Measurements from ENCODE around the gene HS3ST3B1.

The HS3ST3B1 gene

GRCh38 chr17:14302431-14303099 is 1.7 kb downstream of the HS3ST3B1 start:
- H3K9me3 ChIP-seq (ENCODE audit: control extremely low read depth in 1 of 5, control insufficient read depth in 4 of 5, insufficient read depth in 2 of 5, low read depth in 1 of 5, low read length in 4 of 5): peaks cover 0 to 3% (median 0%) of the 10 kb centered on the region in 5 experiments
- 1% methylated on average over 48 of the region's 64 CpGs for WGBS (ENCODE audit: insufficient coverage)
- ChIA-PET CTCF (interaction anchor here (0.9 to 2.7 kb wide), 9 partner anchors 12 to 965 kb away, joined by 3 to 13 read pairs (median 4); no protein-coding TSS in a partner anchor), POLR2A (interaction anchor here (0.6 to 1.0 kb wide), 2 partner anchors 260 to 697 kb away, joined by 3 read pairs; no protein-coding TSS in a partner anchor)
- peak; percentile 80 to 88 (median 86) for DNase-seq
- peaks cover 0 to 39% (median 16%) of the 10 kb centered on the region in 5 experiments for H3K27me3 ChIP-seq (replicated peaks in 2 of 5; ENCODE audit: control insufficient read depth in 4 of 5, insufficient read depth in 5 of 5, low read length in 4 of 5)
- H3K4me1 ChIP-seq (ENCODE audit: control extremely low read depth in 1 of 4, control insufficient read depth in 4 of 4, insufficient read depth in 4 of 4, low read length in 3 of 4): peaks cover 14 to 62% (median 60%) of the 10 kb centered on the region in 4 experiments
- no peak overlapping the region for H3K27ac ChIP-seq (ENCODE audit: insufficient read depth in 1 of 2, low read depth in 1 of 2, low read length in 2 of 2, poor library complexity in 1 of 2, severe bottlenecking in 2 of 2)
- peak overlapping the region; percentile 49 to 92 (median 78) for H3K4me3 ChIP-seq (ENCODE audit: control insufficient read depth in 1 of 7, extremely low read depth in 1 of 7, insufficient read depth in 4 of 7, low read depth in 2 of 7, low read length in 6 of 7)
- H3K36me3 ChIP-seq (ENCODE audit: control insufficient read depth in 4 of 4, insufficient read depth in 4 of 4, low read length in 3 of 4): peaks cover 0 to 7% (median 0%) of the 10 kb centered on the region in 4 experiments

GRCh38 chr17:14303343-14304221 is 2.7 kb downstream of the HS3ST3B1 start:
- peaks cover 0 to 29% (median 21%) of the 10 kb centered on the region in 5 experiments for H3K27me3 ChIP-seq (replicated peaks in 2 of 5; ENCODE audit: control insufficient read depth in 4 of 5, insufficient read depth in 5 of 5, low read length in 4 of 5)
- peak overlapping the region in 6 of 7 experiments; percentile 72 to 92 (median 80) for H3K4me3 ChIP-seq (ENCODE audit: control insufficient read depth in 1 of 7, extremely low read depth in 1 of 7, insufficient read depth in 4 of 7, low read depth in 2 of 7, low read length in 6 of 7)
- POLR2A ChIA-PET: no interaction called here
- H3K27ac ChIP-seq (ENCODE audit: insufficient read depth in 1 of 2, low read depth in 1 of 2, low read length in 2 of 2, poor library complexity in 1 of 2, severe bottlenecking in 2 of 2): no peak overlapping the region
- DNase-seq: peak in 2 of 3 donors; percentile 48 to 57
- CTCF ChIA-PET: interaction anchor here (0.8 to 1.3 kb wide), 5 partner anchors 11 to 997 kb away, joined by 3 to 4 read pairs (median 3); no protein-coding TSS in a partner anchor
- 48% methylated on average over 42 of the region's 56 CpGs for WGBS (ENCODE audit: insufficient coverage)
- peaks cover 0 to 7% (median 0%) of the 10 kb centered on the region in 4 experiments for H3K36me3 ChIP-seq (ENCODE audit: control insufficient read depth in 4 of 4, insufficient read depth in 4 of 4, low read length in 3 of 4)
- peaks cover 14 to 54% (median 50%) of the 10 kb centered on the region in 4 experiments for H3K4me1 ChIP-seq (ENCODE audit: control extremely low read depth in 1 of 4, control insufficient read depth in 4 of 4, insufficient read depth in 4 of 4, low read length in 3 of 4)
- no peaks in the 10 kb centered on the region for H3K9me3 ChIP-seq (ENCODE audit: control extremely low read depth in 1 of 5, control insufficient read depth in 4 of 5, insufficient read depth in 2 of 5, low read depth in 1 of 5, low read length in 4 of 5)

DNA sequence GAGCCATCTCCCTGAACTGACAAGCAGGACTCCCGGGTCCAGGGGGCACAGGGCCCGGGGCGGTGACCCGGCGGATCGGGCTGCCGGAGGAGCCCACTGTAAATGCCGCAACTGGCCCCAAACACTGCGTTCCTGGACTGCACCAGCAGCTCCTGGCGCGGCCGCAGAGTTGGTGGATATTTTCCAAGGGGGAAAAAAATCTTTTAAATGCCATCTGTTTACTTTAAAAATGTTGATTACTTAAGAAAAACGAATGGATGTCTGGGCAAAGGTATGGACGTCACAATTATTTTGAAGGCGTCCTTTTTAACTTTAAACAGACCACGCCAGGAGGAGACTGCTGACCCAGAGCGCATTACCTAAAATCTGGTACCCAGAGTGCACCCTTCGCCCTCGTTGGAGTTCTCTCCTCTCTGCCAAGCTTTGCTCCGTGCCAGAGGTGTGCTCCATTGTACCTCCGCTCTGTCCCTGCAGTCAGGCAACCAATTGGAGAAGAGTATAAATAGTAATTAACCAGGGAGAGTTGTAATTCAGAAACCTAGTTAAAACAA is 3.4 kb downstream of the HS3ST3B1 start:
- Histone ChIP-seq H3K27ac (ENCODE audit: insufficient read depth in 1 of 2, low read depth in 1 of 2, low read length in 2 of 2, poor library complexity in 1 of 2, severe bottlenecking in 2 of 2) (no peak overlapping the region), H3K4me3 (ENCODE audit: control insufficient read depth in 1 of 7, extremely low read depth in 1 of 7, insufficient read depth in 4 of 7, low read depth in 2 of 7, low read length in 6 of 7) (peak overlapping the region in 4 of 7 experiments; percentile 13 to 78 (median 46)), H3K27me3 (replicated peaks in 2 of 5; ENCODE audit: control insufficient read depth in 4 of 5, insufficient read depth in 5 of 5, low read length in 4 of 5) (peaks cover 0 to 25% (median 18%) of the 10 kb centered on the region in 5 experiments), H3K4me1 (ENCODE audit: control extremely low read depth in 1 of 4, control insufficient read depth in 4 of 4, insufficient read depth in 4 of 4, low read length in 3 of 4) (peaks cover 11 to 51% (median 50%) of the 10 kb centered on the region in 4 experiments), H3K36me3 (ENCODE audit: control insufficient read depth in 4 of 4, insufficient read depth in 4 of 4, low read length in 3 of 4) (peaks cover 0 to 7% (median 0%) of the 10 kb centered on the region in 4 experiments), H3K9me3 (ENCODE audit: control extremely low read depth in 1 of 5, control insufficient read depth in 4 of 5, insufficient read depth in 2 of 5, low read depth in 1 of 5, low read length in 4 of 5) (no peaks in the 10 kb centered on the region)
- CTCF ChIA-PET: interaction anchor here (0.8 to 1.0 kb wide), 2 partner anchors 14 to 998 kb away, joined by 3 read pairs; no protein-coding TSS in a partner anchor
- 84% methylated on average over 16 of the region's 21 CpGs for WGBS (ENCODE audit: insufficient coverage)
- POLR2A ChIA-PET: no interaction called here
- no peak for DNase-seq

DNA sequence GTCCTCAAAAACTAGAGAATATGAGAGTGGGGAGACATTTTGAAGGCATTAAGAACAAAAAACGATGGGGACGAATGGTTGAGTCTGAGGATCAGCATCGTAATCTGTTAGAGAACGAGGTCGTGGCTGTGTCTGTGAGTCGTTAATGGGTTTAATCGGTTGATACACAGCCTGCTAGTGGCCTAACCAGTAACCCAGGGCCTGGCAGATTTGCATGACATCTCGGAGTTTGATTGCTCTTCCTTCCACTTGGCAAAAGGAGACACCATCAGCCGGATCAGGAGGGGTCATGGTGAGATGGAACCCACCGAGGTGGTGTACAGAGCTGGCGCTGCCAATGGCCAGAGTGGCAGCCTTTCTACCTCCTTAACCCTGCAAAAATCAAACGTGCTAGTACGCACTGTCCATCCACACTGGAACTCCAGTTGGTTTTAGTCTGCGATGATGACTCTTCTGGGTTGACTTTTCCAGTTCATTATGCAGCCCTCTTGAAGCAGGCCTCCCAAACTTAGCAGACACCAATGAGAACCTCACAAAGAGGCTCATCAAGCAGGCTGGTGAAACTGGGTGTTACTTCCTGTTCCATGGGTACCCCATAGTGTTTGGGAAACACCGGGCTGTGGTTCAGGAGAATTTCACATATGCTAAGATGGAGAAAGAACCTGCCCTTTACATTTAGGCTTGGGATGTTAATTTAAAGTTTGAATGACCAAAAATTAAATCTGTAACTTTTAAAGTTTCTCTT is 4.1 kb downstream of the HS3ST3B1 start:
- H3K27ac ChIP-seq (ENCODE audit: insufficient read depth in 1 of 2, low read depth in 1 of 2, low read length in 2 of 2, poor library complexity in 1 of 2, severe bottlenecking in 2 of 2): no peak overlapping the region
- CTCF ChIA-PET: no interaction called here

GRCh38 chr17:14305785-14306496 is 5.1 kb downstream of the HS3ST3B1 start:
- WGBS (ENCODE audit: insufficient coverage): 100% methylated on average over 1 of the region's 6 CpGs
- peaks cover 6 to 45% (median 42%) of the 10 kb centered on the region in 4 experiments for H3K4me1 ChIP-seq (ENCODE audit: control extremely low read depth in 1 of 4, control insufficient read depth in 4 of 4, insufficient read depth in 4 of 4, low read length in 3 of 4)
- POLR2A ChIA-PET: interaction anchor here (1.0 kb wide), 1 partner anchor 9 kb away, joined by 3 read pairs; no protein-coding TSS in a partner anchor
- no peak for DNase-seq
- CTCF ChIA-PET: interaction anchor here (1.0 kb wide), 1 partner anchor 15 kb away, joined by 3 read pairs; no protein-coding TSS in a partner anchor
- peaks cover 0 to 11% (median 0%) of the 10 kb centered on the region in 4 experiments for H3K36me3 ChIP-seq (ENCODE audit: control insufficient read depth in 4 of 4, insufficient read depth in 4 of 4, low read length in 3 of 4)
- H3K27ac ChIP-seq (ENCODE audit: insufficient read depth in 1 of 2, low read depth in 1 of 2, low read length in 2 of 2, poor library complexity in 1 of 2, severe bottlenecking in 2 of 2): no peak overlapping the region
- peaks cover 0 to 2% (median 0%) of the 10 kb centered on the region in 5 experiments for H3K9me3 ChIP-seq (ENCODE audit: control extremely low read depth in 1 of 5, control insufficient read depth in 4 of 5, insufficient read depth in 2 of 5, low read depth in 1 of 5, low read length in 4 of 5)
- H3K4me3 ChIP-seq (ENCODE audit: control insufficient read depth in 1 of 7, extremely low read depth in 1 of 7, insufficient read depth in 4 of 7, low read depth in 2 of 7, low read length in 6 of 7): no peak overlapping the region
- H3K27me3 ChIP-seq (replicated peaks in 2 of 5; ENCODE audit: control insufficient read depth in 4 of 5, insufficient read depth in 5 of 5, low read length in 4 of 5): peaks cover 0 to 25% (median 18%) of the 10 kb centered on the region in 5 experiments

More for the DNA sequence above, 4.1 kb downstream of the HS3ST3B1 start:
- H3K36me3 ChIP-seq (ENCODE audit: control insufficient read depth in 4 of 4, insufficient read depth in 4 of 4, low read length in 3 of 4): peaks cover 0 to 7% (median 0%) of the 10 kb centered on the region in 4 experiments
- no peak for DNase-seq
- no peaks in the 10 kb centered on the region for H3K9me3 ChIP-seq (ENCODE audit: control extremely low read depth in 1 of 5, control insufficient read depth in 4 of 5, insufficient read depth in 2 of 5, low read depth in 1 of 5, low read length in 4 of 5)
- H3K4me1 ChIP-seq (ENCODE audit: control extremely low read depth in 1 of 4, control insufficient read depth in 4 of 4, insufficient read depth in 4 of 4, low read length in 3 of 4): peaks cover 9 to 50% (median 48%) of the 10 kb centered on the region in 4 experiments
- peaks cover 0 to 25% (median 18%) of the 10 kb centered on the region in 5 experiments for H3K27me3 ChIP-seq (replicated peaks in 2 of 5; ENCODE audit: control insufficient read depth in 4 of 5, insufficient read depth in 5 of 5, low read length in 4 of 5)
- POLR2A ChIA-PET: no interaction called here
- 98% methylated on average over 14 of the region's 15 CpGs for WGBS (ENCODE audit: insufficient coverage)
- no peak overlapping the region for H3K4me3 ChIP-seq (ENCODE audit: control insufficient read depth in 1 of 7, extremely low read depth in 1 of 7, insufficient read depth in 4 of 7, low read depth in 2 of 7, low read length in 6 of 7)

All from common myeloid progenitor, CD34-positive (primary cell).